PC-3 (cell line): ENCODE results near the gene GINS2. TPM values are rescaled to one million over a fixed set of nuclear protein-coding genes. Genes with fewer than 3 reads are reported as not detected.

Experiments
- ATAC-seq: fragments of 200-7000 bp; cut with Tn5 transposase; 2 replicates; pipeline ENCODE4 v1.9.1; 2020; ENCODE audit warnings: mild to moderate bottlenecking, moderate library complexity
- BruUV-seq: library from RNA; stranded (reverse); fragments of 400-500 nt; replicated peaks from 2 replicates; lab custom pipeline; 2021; lab: Mats Ljungman, UMichigan
- CTCF ChIA-PET: fragments of 300-600 bp; sonication (Branson Sonifier 250); formaldehyde crosslinking; loops from one replicate; lab custom pipeline; 2022; ENCODE audit warnings: antibody characterized with exemption; lab: Charles Lee
- POLR2A ChIA-PET: fragments of 300-600 bp; sonication (Branson Sonifier 250); formaldehyde crosslinking; loops from one replicate; lab custom pipeline; 2022; ENCODE audit warnings: antibody characterized with exemption; ENCODE audit not compliant: unreplicated experiment; lab: Charles Lee
- DNase-seq: peaks from one replicate; pipeline ENCODE4 v3.0.0-alpha.2; 2015
- H2AFZ ChIP-seq: fragments of 300-600 bp; sonication (generic); 2 replicates; pipeline ENCODE4 v1.6.0; 2016; ENCODE audit warnings: antibody characterized with exemption, low read length
- H3F3A ChIP-seq: fragments of 300-600 bp; sonication (generic); one replicate; pipeline ENCODE4 v1.6.0; 2017; ENCODE audit warnings: antibody characterized with exemption, low read length, control low read depth, mild to moderate bottlenecking; ENCODE audit not compliant: unreplicated experiment
- H3K27ac ChIP-seq: fragments of 300-600 bp; sonication (generic); 2 replicates; pipeline ENCODE4 v1.5.1; 2016; ENCODE audit warnings: mild to moderate bottlenecking, low read length
- H3K27me3 ChIP-seq: fragments of 300-600 bp; sonication (generic); 2 replicates; pipeline ENCODE4 v1.6.1; 2016; ENCODE audit warnings: low read length, mixed read lengths
- H3K36me3 ChIP-seq: fragments of 300-600 bp; sonication (generic); 2 replicates; pipeline ENCODE4 v1.6.1; 2016; ENCODE audit warnings: low read depth, mixed run types, low read length, mixed read lengths
- H3K4me1 ChIP-seq: fragments of 300-600 bp; sonication (generic); 2 replicates; pipeline ENCODE4 v1.5.1; 2016; ENCODE audit warnings: low read length; ENCODE audit not compliant: insufficient read depth
- H3K4me2 ChIP-seq: fragments of 300-600 bp; sonication (generic); 2 replicates; pipeline ENCODE4 v1.6.0; 2016; ENCODE audit warnings: low read length
- H3K4me3 ChIP-seq: fragments of 300-600 bp; sonication (generic); 2 replicates; pipeline ENCODE4 v1.5.1; 2016; ENCODE audit warnings: mild to moderate bottlenecking, low read length, mixed read lengths
- H3K79me2 ChIP-seq: fragments of 300-600 bp; sonication (generic); 2 replicates; pipeline ENCODE4 v1.6.1; 2017; ENCODE audit warnings: low read length, mixed read lengths
- H3K9ac ChIP-seq: fragments of 300-600 bp; sonication (generic); 2 replicates; pipeline ENCODE4 v1.6.0; 2016; ENCODE audit warnings: mild to moderate bottlenecking, low read length
- H3K9me2 ChIP-seq: fragments of 300-600 bp; sonication (generic); replicated peaks from 2 replicates; pipeline ENCODE4 v1.6.1; 2016; ENCODE audit warnings: mixed run types, low read length, mixed read lengths
- H3K9me3 ChIP-seq: fragments of 300-600 bp; sonication (generic); 2 replicates; pipeline ENCODE4 v1.6.1; 2016; ENCODE audit warnings: low read length, mixed read lengths
- H4K20me1 ChIP-seq: fragments of 300-600 bp; sonication (generic); 2 replicates; pipeline ENCODE4 v1.6.1; 2016; ENCODE audit warnings: low read length, mixed read lengths
- EZH2 ChIP-seq: fragments of 300-600 bp; sonication (generic); IDR thresholded peaks from one replicate; pipeline ENCODE4 v1.6.1; 2017; ENCODE audit warnings: antibody characterized with exemption, mild to moderate bottlenecking, low read length; ENCODE audit not compliant: unreplicated experiment
- EZH2phosphoT487 ChIP-seq: fragments of 300-600 bp; sonication (generic); IDR thresholded peaks from 2 replicates; pipeline ENCODE4 v1.6.1; 2018; ENCODE audit warnings: mild to moderate bottlenecking, antibody characterized with exemption, low read length, borderline replicate concordance
- intact Hi-C: fragments of 100-400 bp; cut with micrococcal nuclease; formaldehyde crosslinking; loops from 2 replicates; pipeline ENCODE4 v1.9.0; 2023
- total RNA-seq: library from RNA; depleted of rRNA; stranded (reverse); fragments of >200 nt; gene quantifications from 2 replicates; pipeline ENCODE4 v1.2.3, GENCODE V29; 2014
- TF ChIP-seq, protein P1 (sequence below): fragments of 300-600 bp; sonication (generic); conservative IDR thresholded peaks from 2 replicates; pipeline ENCODE4 v1.5.1; 2017; ENCODE audit warnings: antibody characterized with exemption, low read depth, mild to moderate bottlenecking, low read length

GINS2 gene
- total RNA-seq, 1 experiment from 2014 or later: 28.7 TPM

GRCh38 chr16:85629853-85630252 is 58.9 kb downstream of the GINS2 start:
- DNase-seq: no peak
- Histone ChIP-seq H3K9ac (no peak overlapping the region), H2AFZ (no peak overlapping the region), H3K27ac (no peak overlapping the region), H3K4me1 (no peaks in the 10 kb centered on the region), H3F3A (no peaks in the 10 kb centered on the region), H3K9me2 (no peaks in the 10 kb centered on the region), H3K79me2 (peaks cover 86% of the 10 kb centered on the region), H3K36me3 (peaks cover 9% of the 10 kb centered on the region; the same call in 1 of the 2 replicates), H4K20me1 (no peaks in the 10 kb centered on the region; the same call in 1 of the 2 replicates), H3K4me2 (no peak overlapping the region), H3K27me3 (no peaks in the 10 kb centered on the region), H3K9me3 (no peaks in the 10 kb centered on the region), H3K4me3 (no peak overlapping the region)
- no TSS peak for BruUV-seq
- POLR2A ChIA-PET: no interaction called here
- TF ChIP-seq, protein P1, sequence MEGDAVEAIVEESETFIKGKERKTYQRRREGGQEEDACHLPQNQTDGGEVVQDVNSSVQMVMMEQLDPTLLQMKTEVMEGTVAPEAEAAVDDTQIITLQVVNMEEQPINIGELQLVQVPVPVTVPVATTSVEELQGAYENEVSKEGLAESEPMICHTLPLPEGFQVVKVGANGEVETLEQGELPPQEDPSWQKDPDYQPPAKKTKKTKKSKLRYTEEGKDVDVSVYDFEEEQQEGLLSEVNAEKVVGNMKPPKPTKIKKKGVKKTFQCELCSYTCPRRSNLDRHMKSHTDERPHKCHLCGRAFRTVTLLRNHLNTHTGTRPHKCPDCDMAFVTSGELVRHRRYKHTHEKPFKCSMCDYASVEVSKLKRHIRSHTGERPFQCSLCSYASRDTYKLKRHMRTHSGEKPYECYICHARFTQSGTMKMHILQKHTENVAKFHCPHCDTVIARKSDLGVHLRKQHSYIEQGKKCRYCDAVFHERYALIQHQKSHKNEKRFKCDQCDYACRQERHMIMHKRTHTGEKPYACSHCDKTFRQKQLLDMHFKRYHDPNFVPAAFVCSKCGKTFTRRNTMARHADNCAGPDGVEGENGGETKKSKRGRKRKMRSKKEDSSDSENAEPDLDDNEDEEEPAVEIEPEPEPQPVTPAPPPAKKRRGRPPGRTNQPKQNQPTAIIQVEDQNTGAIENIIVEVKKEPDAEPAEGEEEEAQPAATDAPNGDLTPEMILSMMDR: no peak
- TF ChIP-seq EZH2 (no peak), EZH2phosphoT487 (no peak)
- no peak for ATAC-seq
- CTCF ChIA-PET: no interaction called here
- intact Hi-C loops: no loop called here

GRCh38 chr16:85629326-85629725 is 59.4 kb downstream of the GINS2 start:
- Histone ChIP-seq H3F3A (no peaks in the 10 kb centered on the region), H3K4me1 (no peaks in the 10 kb centered on the region), H3K27ac (no peak overlapping the region), H3K4me2 (no peak overlapping the region), H3K4me3 (no peak overlapping the region), H3K9me2 (no peaks in the 10 kb centered on the region), H3K9ac (no peak overlapping the region), H3K36me3 (peaks cover 9% of the 10 kb centered on the region; the same call in 1 of the 2 replicates), H2AFZ (no peak overlapping the region), H3K27me3 (no peaks in the 10 kb centered on the region), H3K79me2 (peaks cover 88% of the 10 kb centered on the region), H3K9me3 (no peaks in the 10 kb centered on the region), H4K20me1 (no peaks in the 10 kb centered on the region; the same call in 1 of the 2 replicates)
- BruUV-seq: no TSS peak
- intact Hi-C loops: no loop called here
- ATAC-seq (no peak), DNase-seq (no peak)
- no peak for TF ChIP-seq EZH2
- no peak for TF ChIP-seq EZH2phosphoT487
- TF ChIP-seq, protein P1: no peak
- POLR2A ChIA-PET: no interaction called here
- CTCF ChIA-PET: no interaction called here

DNA sequence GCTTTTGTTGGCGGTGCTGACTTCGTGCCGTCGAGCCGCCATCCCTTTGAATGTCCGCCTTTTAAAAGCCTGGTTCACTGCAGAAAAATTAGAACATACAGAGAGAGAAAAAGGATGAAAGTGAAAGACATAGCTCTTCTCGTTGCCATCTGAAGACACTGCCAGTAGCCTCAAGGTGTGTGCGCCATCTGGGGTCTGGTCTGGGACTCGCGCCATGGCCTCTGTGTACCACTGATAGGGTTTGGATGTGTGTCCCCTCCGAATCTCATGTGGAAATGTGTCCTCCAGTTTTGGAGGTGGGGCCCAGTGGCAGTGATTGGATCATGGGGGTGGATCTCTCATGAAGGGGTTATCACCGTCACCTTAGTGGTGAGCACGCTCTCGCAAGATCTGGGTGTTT is 60.1 kb downstream of the GINS2 start:
- Histone ChIP-seq H3K79me2 (peaks cover 95% of the 10 kb centered on the region), H3K9me2 (no peaks in the 10 kb centered on the region), H3K27me3 (no peaks in the 10 kb centered on the region), H3F3A (no peaks in the 10 kb centered on the region), H3K9ac (no peak overlapping the region), H3K4me2 (no peak overlapping the region), H4K20me1 (peaks cover 5% of the 10 kb centered on the region; the same call in 1 of the 2 replicates), H3K4me3 (no peak overlapping the region), H3K4me1 (no peaks in the 10 kb centered on the region), H3K36me3 (peaks cover 9% of the 10 kb centered on the region; the same call in 1 of the 2 replicates), H2AFZ (no peak overlapping the region), H3K27ac (no peak overlapping the region), H3K9me3 (no peaks in the 10 kb centered on the region)
- DNase-seq (no peak), ATAC-seq (no peak)
- intact Hi-C loops: no loop called here
- TF ChIP-seq EZH2phosphoT487: no peak
- TF ChIP-seq EZH2: no peak
- TF ChIP-seq, protein P1: no peak
- ChIA-PET CTCF (no interaction called here), POLR2A (no interaction called here)
- BruUV-seq: no TSS peak
